Daoy (cell line): Measurements from ENCODE around the gene E2F2. TPM values are rescaled to one million over a fixed set of nuclear protein-coding genes. Genes with fewer than 3 reads are reported as not detected.

Experiments
- DNase-seq: peaks from one replicate; pipeline ENCODE4 v3.0.0-alpha.2; 2015; ENCODE audit warnings: low read depth
- total RNA-seq: library from RNA; depleted of rRNA; stranded (reverse); fragments of >200 nt; shearing (Covaris generic); gene quantifications from 2 replicates; pipeline ENCODE4 v1.2.3, GENCODE V29; 2014

Gene E2F2
- total RNA-seq, 1 experiment from 2014 or later, result 9.9 TPM

DNA sequence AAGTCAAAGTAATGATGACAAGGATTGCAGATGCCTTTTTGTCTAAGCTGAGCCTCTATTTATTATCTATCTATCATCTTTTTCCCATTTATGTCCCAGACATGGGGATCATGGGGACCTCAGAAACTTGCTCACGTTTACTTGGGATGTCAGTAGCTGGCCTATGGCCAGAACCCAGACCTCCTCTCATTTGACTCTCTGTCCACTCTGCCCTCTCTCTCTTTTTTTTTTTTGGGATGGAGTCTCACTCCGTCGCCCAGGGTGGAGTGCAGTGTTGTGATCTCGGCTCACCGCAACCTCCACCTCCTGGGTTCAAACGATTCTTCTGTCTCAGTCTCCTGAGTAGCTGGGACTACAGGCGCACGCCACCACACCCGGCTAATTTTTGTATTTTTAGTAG lies 32.0 kb upstream of the E2F2 start:
- DNase-seq, result no peak

DNA sequence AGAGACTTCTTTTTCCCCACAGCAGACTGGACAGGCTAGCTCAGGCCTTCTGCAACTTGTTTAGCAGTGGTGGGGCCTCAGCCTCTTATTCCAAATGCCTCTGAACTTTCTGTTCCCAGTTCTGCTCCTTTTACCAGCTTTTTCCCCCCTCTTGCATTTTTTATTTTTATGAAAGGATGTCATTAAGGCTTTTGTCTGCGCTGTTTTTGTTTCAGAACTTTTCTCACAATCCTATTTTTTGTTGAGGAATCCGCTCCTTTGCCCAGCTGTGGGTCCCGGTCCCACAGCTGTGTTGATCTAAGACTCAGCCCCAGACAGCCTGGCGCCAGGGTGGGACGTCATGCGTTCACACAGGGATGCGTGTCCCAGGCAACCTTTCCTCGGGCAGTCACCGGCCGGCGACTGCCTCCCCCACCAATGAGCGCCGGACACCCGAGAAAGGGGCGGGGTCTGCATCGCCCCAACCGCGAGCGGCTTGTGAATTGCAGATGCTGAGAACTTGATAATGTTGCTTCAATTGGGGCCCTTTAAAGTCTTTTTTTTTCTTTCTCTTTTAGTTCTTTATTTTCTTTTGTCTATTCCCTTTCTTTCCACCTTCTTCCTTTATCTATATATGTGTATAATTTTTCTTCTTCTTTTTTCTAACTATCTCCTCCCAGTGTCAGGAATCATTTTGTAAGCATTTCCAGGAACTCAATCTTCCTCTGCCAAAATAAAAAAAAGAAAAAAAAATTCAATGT lies 31.3 kb upstream of the E2F2 start:
- peak; percentile 100 for DNase-seq

DNA sequence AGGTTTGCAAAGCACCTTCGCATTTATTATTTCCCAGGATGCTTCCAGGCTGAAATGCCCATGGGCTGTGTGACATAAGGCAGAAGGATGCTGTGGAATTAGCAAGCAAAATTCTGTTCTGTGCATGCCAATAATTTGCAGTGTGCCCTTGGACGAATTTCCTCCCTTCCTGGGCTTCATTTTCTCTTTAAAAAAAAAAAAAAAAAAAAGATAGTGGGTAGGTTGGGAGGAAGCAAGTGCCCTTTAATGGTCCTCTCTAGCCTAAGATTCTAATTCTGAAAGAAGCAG lies 30.7 kb upstream of the E2F2 start:
- DNase-seq, result peak; percentile 49

DNA sequence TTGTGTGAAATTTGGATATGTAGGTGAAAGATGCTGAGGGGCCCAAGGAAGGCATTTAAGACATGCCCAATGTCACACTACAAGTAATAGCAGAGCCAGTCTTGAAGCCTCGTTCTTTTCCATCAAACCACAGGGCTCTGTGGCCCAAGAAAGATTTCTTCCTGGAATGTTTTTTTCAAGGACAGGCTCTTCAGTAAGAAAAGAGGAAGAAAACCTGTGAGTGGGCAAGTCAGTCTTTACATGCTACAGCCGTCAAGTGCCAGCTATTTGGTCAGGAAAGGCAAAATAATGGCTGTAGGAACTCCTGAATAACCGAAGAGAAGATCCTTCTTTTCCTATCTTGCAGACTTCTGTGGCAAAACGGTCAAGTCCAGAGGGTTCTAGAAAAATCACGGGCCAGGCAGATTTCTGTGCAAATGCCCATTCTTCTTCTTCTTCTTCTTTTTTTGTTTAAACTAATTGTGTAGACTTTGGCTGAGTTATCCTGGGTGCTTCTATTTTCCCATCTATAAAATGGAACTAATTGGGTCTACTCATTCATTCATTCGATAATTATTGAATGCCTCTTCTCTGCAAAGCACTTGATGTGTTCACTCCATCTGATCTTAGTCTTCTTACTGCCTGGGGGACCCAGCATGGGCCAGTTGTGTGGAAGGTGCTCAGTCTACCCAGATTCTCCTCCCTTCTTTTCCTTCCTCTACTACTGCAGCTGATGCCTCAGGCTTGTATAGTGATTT lies 30.2 kb upstream of the E2F2 start:
- DNase-seq, result no peak

DNA sequence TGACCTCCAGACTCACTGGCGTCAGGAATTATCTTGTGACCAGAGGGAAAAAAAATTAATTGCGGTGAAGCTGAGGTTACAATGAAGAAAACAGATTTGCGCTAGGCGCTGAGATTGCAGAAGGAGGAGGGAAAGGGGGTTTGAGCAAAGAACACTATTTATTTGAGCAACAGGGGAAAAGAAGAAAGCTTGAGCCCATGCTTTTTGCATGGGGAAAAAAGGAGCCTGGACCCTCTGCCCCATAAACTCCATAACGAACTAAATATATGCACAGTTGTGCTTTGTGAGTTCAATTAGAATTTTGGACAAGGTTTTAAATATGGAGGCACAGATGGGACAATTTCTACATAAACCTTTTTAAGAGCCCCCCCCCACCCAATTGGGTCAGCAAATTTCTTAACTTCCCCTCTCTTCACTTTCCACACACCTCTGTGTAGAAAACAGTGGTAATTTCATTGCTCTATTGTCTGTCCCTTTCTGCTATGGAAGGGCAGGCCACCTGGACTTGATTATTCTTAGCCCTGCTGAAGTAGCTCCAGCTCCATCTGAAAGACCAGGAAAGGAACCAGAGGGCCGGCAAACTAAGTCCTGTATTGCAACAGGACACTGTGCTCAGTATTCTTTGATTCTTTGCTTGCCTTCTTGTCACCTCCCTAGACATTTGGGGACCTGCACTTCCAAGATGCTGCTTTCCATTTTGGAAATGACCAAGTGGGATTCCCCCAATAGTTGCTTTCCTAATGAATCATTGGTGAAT lies 29.1 kb upstream of the E2F2 start:
- DNase-seq, result peak; percentile 31

DNA sequence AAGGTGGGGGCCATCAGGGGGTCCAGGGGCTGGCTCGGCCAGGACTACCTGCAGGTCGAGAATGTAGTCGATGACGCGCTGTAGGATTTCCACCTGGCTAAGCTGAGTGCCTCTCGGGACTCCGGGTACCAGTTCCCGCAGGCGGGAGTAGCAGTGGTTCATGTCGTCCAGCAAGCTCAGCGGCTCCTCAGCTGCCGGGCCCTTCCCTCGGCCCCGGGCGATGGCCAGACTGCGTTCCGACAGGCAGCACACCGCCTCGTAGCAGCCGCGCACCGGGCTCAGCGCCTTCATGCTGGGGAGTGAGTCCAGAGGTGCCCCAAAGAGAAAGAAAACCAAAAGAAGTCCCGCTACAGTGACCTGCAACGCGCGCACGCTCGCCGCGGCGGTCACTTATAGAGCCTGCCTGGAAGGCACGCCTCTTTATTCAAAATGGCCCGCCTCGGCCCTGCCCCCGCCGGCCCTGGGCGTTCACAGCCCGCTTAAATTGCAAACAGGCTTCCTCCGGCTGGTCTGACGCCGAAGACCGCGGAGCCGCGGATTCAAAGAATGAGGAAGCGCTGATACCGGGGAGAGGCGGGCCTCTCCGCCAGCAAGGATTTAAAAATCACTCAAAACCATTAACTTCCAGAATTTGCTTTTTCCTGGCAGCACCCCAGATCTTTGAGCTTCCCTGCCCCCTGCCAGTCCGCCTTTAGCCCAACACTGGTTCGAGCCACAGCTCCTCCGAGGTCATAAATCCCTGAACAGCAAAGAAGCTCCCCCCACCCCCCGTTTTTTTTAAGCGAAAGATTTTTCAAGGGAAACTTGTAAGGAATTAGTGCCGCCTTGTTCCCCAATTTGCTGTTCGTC lies 28.3 kb upstream of the E2F2 start, which contains the start of gene ID3:
ID3 (minus strand) TSS at position 366 of the 849 bp plus-strand sequence; CDS start at position 291, 75 bp downstream.
- peak; percentile 97 for DNase-seq

DNA sequence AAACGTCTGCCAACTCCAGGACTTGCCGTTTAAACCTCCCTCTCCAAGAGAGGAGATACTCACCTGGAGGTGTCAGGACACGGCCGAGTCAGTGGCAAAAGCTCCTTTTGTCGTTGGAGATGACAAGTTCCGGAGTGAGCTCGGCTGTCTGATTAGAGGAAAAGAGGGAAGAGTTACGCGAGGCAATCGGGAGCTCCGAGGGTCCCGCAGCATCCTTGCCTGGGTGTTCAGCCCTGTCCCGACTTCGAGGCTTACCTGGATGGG lies 27.8 kb upstream of the E2F2 start:
- DNase-seq, result no peak

DNA sequence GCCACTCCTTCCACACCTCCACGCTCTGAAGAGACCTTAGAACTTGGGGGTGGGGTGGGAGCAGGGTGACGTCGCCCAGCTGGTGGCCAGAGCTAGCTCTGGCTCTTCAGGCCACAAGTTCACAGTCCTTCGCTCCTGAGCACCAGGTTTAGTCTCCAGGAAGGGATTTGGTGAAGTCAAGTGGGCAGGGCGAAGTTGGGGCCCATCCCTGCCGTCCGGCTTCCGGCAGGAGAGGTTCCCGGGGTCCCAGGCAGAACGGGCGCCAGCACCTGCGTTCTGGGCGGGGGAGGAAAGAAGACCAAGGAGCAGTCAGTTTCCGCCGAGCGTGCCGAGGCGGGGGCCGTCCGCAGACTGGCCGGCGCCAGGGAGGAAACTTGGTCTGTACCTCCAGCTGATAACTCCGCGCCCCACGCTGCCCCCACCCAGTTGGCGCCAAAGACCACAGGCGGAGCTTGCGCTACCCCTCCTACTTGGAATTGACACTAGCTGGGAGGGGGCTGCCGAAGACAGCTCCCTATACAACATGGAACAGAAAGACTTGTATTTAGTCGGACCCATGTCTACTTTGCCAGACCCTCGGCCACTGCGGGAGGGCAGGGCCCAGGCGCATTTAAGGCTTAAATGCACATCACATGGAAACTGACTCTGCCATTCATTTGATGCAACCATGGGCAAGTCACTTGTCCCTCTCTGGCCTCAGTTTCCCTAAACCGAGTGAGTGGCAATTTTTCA lies 27.3 kb upstream of the E2F2 start:
- peak; percentile 87 for DNase-seq

DNA sequence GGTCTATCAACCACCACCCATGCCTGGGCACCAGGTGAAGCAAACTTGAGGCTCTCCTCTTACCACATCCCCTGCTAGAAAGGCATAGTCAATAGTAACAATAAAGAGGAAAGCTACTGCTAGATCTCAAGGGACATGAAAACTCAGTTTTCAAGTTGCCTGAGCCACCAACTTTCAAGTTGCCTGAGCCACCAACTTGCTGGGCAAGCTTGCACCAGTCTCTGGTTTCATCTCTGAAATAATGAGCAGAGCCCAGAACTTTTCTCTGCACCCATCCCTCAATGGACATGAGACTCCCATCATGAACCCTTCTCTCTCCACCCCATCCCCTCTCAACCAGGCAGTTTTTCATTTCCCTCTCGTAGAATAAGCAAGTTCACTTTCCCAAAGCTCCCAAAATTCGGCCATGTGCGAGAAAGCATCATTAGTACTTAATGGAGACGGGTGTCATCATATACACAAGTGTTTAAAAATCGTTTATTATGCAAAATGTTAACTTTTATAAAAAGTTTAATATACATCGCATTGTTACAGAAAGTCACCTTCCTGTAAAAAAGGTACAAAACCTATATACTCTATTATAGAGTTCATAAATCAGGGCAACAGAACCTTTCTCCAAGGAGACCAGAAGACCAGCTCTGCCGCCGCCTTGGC lies 26.6 kb upstream of the E2F2 start:
- no peak for DNase-seq

DNA sequence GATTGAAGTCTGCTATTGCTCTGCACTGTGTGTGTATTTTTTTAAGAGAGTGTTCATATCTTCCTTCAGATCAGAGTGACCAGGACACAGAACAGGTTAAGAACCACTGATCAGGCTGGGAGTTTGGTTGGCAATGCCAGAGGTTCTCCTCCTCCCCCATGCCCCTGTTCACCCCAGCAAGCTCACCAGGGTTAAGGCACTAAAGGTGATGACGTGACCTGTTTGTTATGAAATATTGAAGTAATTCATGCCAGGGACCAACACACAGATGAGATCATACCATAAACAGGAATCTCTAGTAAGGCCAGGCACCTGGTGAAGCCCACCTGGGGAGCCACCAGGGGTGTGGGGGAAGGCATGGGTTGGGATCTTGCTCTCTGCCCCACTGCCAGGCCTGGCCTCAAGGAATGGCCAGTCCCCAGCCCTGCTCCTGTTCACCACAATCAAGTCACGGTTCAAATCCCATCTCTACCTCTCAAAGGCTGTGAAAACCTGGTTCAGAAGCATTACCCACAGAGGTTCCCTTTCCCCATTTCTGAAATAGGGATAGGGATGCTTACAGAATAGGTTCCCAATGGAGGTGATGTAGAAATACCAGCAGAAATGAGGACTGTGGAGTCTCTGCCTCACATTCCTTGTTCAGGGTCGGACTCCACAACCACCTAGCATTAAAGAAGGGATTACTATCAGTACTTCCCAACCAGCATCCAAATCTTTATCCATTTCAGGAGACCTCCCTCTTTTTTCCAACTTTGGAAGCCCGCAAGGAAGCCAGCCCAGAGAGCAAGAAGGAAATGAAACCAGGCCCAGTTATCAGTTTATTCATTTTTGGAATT lies 25.8 kb upstream of the E2F2 start:
- peak; percentile 80 for DNase-seq

DNA sequence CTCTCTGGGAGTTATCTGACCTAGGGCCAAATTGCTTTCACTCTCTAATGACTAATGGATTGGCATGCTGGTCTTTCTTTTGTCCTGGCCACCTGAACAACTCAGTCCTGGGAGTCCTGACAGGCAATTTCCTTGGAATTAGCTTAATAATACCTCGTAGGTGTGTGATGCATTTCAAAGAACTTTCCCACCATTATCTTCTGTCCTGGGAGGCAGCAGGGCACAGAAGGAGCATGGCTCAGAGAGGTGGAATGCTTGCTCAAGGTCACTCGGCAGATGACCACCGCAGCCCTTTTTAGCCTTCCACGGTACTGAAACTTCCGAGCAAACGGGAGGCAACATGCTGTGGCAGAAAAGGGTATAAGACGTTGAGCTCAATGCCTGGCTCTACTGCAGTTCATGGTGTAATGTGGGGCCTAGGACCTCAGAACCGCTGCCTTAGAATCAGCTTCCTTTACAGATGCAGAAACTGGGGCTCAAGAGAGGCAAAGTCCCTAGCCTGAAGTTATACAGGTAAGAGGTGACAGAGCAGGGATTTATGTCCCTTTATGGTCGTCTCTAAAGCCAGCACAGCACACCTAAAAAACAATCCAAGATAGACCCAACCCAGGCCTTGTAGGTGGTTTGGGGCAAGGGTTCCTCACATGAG lies 25.1 kb upstream of the E2F2 start:
- DNase-seq, result peak; percentile 87

DNA sequence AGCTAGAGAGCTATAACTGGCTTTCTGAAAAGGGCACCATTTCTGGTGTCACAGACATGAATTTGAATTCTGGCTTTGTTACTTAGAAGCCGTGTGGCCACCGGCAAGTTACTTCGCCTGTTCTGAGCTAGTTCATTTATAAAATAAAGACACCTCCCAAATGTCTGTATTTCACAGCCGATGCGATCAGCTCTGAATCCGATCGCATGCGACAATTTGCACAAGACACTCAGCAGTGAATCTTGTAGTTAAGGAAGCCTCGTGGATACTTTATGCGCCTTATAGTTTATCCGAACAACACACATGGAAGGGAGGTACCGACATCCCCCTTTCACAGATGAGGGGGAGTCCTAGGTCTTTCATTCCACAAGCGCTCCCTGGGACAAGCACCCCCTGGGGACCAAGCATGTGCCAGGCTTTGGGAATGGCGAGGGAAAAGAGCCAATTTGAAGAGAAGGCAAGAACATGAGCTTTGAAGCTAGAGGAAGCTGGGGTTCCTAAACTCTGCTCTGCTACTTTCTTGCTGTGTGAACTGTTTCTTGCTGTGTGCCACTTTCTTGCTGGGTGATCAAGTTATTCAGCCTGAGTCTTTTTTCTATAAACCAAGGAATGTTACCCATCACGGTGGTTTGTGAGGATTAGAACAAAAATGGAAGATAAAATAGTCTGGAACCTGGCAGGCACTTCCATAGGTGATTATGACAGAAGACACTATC lies 24.4 kb upstream of the E2F2 start:
- DNase-seq, result peak; percentile 76

DNA sequence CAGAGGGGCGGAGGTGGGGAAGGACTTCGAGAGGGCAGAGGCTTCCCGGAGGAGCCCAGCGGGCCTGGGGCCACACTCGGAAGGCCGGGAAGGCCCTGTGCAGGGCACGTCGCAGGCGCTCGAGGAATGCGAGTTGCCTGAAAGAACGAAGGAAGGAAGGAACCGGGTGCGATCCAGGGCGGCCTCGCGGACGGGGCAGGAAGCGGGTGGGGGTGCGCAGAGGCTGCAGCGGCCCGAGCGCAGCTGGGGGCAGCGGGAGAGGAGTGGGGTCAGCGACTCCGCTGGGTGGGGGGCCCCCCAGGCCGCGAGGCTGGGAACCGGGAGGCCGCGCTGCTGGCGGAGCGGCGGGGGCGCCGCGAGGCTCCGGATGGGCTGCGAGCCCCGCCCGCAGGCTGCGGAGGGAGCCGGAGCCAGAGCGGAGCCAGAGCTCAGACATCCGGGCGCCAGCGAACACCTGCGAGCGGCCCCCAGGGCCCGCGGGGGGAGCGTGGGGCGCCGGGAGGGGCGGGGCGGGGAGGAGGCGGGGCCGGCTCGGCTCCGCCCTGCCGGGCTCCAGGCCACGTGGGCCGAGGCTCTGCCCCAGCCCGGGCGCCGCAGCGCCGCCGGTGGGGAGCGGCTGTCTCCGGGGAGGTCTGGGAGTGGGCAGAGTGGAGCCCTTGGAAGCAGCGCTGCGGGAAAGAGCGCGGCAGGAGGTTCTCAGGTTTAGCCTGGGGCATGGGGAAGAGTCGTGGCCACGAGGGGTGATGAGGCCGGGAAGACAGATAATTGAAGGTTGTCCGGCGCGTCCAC lies 23.6 kb upstream of the E2F2 start:
- DNase-seq, result peak; percentile 97

DNA sequence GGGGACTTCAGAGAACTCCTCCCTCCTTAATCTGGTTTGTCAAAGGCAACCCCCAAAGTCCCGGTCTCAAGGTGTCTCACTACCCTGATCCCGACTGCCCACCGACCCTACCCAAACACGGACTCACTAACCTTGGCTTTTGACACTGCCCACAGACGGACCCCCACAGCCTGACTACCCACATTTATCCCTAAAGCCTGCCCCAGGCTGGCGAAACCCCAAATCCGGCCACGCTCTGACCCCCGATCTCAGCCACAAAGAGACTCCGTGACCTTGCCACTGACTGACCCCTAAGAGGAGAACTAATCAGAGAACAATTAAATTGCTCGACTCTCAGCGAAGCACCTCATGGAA lies 23.1 kb upstream of the E2F2 start:
- no peak for DNase-seq

DNA sequence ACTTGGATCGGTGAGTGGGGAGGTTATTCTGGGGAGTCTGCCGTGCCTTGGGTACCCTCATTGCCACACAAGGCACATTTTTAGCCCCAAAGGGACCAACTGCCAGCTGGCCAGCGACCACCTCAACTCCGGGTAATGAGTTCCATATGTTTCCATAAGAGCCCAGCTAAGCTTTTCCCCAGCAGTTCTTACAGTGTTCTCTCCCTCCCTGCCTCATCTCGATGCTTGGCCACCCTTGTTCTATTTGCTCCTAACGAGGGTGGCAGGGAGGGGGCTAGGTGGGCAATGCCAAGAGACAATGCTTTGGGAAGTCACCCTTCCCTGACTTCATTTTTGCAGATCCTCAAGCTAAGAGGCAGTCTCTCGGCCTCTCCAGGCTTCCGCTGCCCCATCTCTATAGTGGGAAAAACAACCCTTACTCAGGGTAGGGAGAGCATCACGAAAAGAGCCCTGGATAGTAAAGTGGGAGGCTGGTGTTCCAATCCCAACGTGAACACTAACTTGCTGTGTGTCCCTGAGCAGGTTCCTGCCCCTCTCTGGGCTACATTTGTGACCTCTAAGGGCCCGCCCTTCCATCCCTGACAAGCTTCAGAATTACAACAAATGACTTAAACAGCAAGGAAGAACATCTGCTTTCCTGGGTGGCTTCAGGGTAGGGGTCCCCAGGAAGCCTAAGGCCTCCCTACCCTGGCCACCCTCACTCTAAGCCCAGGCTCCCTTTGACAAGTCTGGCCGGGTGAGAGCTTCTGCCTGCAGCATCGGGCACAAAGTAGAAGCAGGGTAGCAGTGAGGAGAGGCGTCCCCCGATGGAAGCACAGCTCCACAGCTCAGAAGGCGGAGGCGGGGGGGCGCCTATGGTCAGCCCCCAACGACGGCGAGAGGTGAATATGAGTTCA lies 22.4 kb upstream of the E2F2 start:
- no peak for DNase-seq

DNA sequence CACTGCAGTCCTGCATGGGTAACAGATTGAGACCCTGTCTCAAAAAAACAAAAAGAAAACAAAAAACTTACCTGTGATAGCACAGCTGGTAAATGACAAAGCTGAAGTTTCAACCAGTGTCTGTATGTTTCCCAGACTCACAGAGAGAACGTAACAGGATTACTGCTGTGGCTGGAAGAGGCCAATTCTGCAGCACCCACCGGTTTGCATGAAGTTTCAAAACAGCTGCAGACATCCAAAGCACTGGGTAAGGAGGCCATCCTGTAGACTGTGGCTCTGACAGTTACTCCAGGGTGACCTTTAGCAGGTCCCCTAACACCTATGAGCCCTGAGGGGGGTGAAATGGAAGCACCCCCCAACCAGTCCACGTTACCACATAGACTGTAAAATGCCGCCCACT lies 20.8 kb upstream of the E2F2 start:
- no peak for DNase-seq

DNA sequence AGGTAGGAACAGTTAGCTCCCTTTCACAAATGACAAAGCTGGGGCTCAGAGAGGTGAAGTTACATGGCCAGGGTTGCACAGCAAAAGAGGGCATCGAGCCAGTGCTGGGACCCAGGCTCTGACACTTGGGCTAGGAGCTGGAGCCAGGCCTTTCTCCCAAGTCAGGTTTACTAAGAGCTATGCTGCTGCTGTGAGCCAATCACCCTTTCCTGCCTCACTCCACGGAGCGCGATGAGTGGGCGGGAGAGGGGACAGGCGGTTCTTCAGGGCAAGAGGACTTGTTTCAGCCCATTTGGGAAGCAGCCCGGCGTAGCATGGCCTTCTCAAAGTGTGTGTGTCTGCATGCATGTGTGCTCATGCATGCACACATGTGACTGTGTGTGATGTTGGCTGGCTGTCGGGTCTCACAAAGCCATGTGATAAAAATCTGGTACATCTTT lies 17.7 kb upstream of the E2F2 start:
- no peak for DNase-seq
